Natural killer cell (primary cell): ENCODE measurements around the gene RBM20. TPM values are rescaled to one million over a fixed set of nuclear protein-coding genes. Genes with fewer than 3 reads are reported as not detected.

Experiments used
- ATAC-seq, 3 donors: fragments of 150-1000 bp in 2 of 3; fragments of 200-7000 bp in 1 of 3; cut with Tn5 transposase; 1 replicate in 1 of 3; 2 replicates in 2 of 3; pipeline ENCODE4 v1.10.0; 2021; ENCODE audit warnings: mild to moderate bottlenecking in 2 of 3, moderate library complexity in 2 of 3
- DNase-seq, 2 donors: peaks; one replicate each; pipeline versions ENCODE4 v3.0.0 to v3.0.0-alpha.2; 2013 to 2021; ENCODE audit warnings: mixed read lengths in 1 of 2
- H3K27ac ChIP-seq: one replicate; pipeline ENCODE4 v1.5.1; 2013; ENCODE audit warnings: mild to moderate bottlenecking, low read length
- H3K27me3 ChIP-seq: one replicate; pipeline ENCODE4 v1.6.1; 2013; ENCODE audit warnings: low read length; ENCODE audit not compliant: control insufficient read depth, insufficient read depth
- H3K36me3 ChIP-seq: one replicate; pipeline ENCODE4 v1.6.1; 2013; ENCODE audit warnings: low read length; ENCODE audit not compliant: control insufficient read depth, insufficient read depth
- H3K4me1 ChIP-seq: one replicate; pipeline ENCODE4 v1.6.1; 2013; ENCODE audit warnings: low read length; ENCODE audit not compliant: control insufficient read depth, insufficient read depth
- H3K4me3 ChIP-seq: one replicate; pipeline ENCODE4 v1.5.1; 2013; ENCODE audit warnings: low read length
- H3K9me3 ChIP-seq: one replicate; pipeline ENCODE4 v1.6.1; 2013; ENCODE audit warnings: low read length; ENCODE audit not compliant: control insufficient read depth, insufficient read depth
- H3K27ac Mint-ChIP-seq, 2 donors: one replicate each; pipeline ENCODE4 v1.8.0; 2022; ENCODE audit warnings: mild to moderate bottlenecking in 2 of 2, mixed read lengths in 2 of 2, moderate library complexity in 1 of 2
- H3K27me3 Mint-ChIP-seq, 2 donors: one replicate each; pipeline ENCODE4 v1.8.0; 2022; ENCODE audit warnings: low read depth in 2 of 2, mixed read lengths in 2 of 2
- H3K36me3 Mint-ChIP-seq: one replicate; pipeline ENCODE4 v1.8.0; 2022; ENCODE audit warnings: mixed read lengths
- H3K4me1 Mint-ChIP-seq, 2 donors: one replicate each; pipeline ENCODE4 v1.8.0; 2022; ENCODE audit warnings: mixed read lengths in 2 of 2
- H3K4me3 Mint-ChIP-seq: one replicate; pipeline ENCODE4 v1.8.0; 2022; ENCODE audit warnings: mild to moderate bottlenecking, moderate library complexity, mixed read lengths
- H3K9me3 Mint-ChIP-seq, 2 donors: one replicate each; pipeline ENCODE4 v1.8.0; 2022; ENCODE audit warnings: mixed read lengths in 2 of 2
- CTCF ChIP-seq: fragments of 200-600 bp; IDR thresholded peaks from one replicate; pipeline ENCODE4 v1.8.0; 2022; ENCODE audit warnings: antibody characterized with exemption
- WGBS: methylation state at CpG from one replicate; pipeline ENCODE4 v1.1.7; 2013; ENCODE audit warnings: missing lambda C conversion rate; ENCODE audit not compliant: insufficient coverage; 5-methylcytosine and 5-hydroxymethylcytosine counted together
- intact Hi-C: fragments of 100-400 bp; cut with micrococcal nuclease; formaldehyde crosslinking; loops from one replicate; pipeline ENCODE4 v1.14.2; 2022
- total RNA-seq, 4 donors: library from RNA; stranded (reverse); fragments of 120-200 nt in 1 of 4; gene quantifications; one replicate each; pipeline versions ENCODE4 v1.2.3 to v1.2.4, GENCODE V29; 2013 to 2022

Gene RBM20
- total RNA-seq, 3 donors from 2014 or later (not counting 1 experiment from before 2014, with no cell fraction given), result 0.35 TPM; not detected in 2

- WGBS, result 91% methylated on average over 4 of the region's 4 CpGs
- no peak overlapping the region for H3K27ac ChIP-seq
Measured at GRCh38 chr10:110758898-110759297, 114.8 kb downstream of the RBM20 start.

GRCh38 chr10:110759523-110759922 lies 115.4 kb downstream of the RBM20 start:
- WGBS, result 91% methylated on average over 4 of the region's 4 CpGs
- H3K4me1 ChIP-seq, result no peaks in the 10 kb centered on the region
- H3K36me3 ChIP-seq, result no peaks in the 10 kb centered on the region
- H3K36me3 Mint-ChIP-seq, result no peaks in the 10 kb centered on the region
- no peak overlapping the region for H3K4me3 Mint-ChIP-seq
- intact Hi-C loops, result no loop called here
- H3K27ac Mint-ChIP-seq, result no peak overlapping the region
- peaks cover 7 to 32% of the 10 kb centered on the region in 2 donors for H3K27me3 Mint-ChIP-seq
- ATAC-seq (no peak), DNase-seq (no peak)
- H3K4me3 ChIP-seq, result no peak overlapping the region
- no peaks in the 10 kb centered on the region for H3K9me3 Mint-ChIP-seq
- H3K27me3 ChIP-seq, result no peaks in the 10 kb centered on the region
- H3K27ac ChIP-seq, result no peak overlapping the region
- TF ChIP-seq CTCF, result no peak
- no peaks in the 10 kb centered on the region for H3K4me1 Mint-ChIP-seq
- H3K9me3 ChIP-seq, result no peaks in the 10 kb centered on the region

More at GRCh38 chr10:110758898-110759297, 114.8 kb downstream of the RBM20 start:
- ATAC-seq (no peak), DNase-seq (no peak)
- Mint-ChIP-seq H3K36me3 (no peaks in the 10 kb centered on the region), H3K27me3 (peaks cover 7 to 35% of the 10 kb centered on the region in 2 donors), H3K4me3 (no peak overlapping the region), H3K9me3 (no peaks in the 10 kb centered on the region), H3K4me1 (no peaks in the 10 kb centered on the region), H3K27ac (no peak overlapping the region)
- intact Hi-C loops, result no loop called here
- H3K4me3 ChIP-seq, result no peak overlapping the region
- H3K4me1 ChIP-seq, result no peaks in the 10 kb centered on the region
- no peaks in the 10 kb centered on the region for H3K27me3 ChIP-seq
- H3K36me3 ChIP-seq, result no peaks in the 10 kb centered on the region
- H3K9me3 ChIP-seq, result no peaks in the 10 kb centered on the region
- no peak for TF ChIP-seq CTCF

GRCh38 chr10:110762109-110762848 lies 118.1 kb downstream of the RBM20 start:
- intact Hi-C loops, result no loop called here
- Histone ChIP-seq H3K27me3 (no peaks in the 10 kb centered on the region), H3K36me3 (no peaks in the 10 kb centered on the region), H3K4me3 (no peak overlapping the region), H3K9me3 (no peaks in the 10 kb centered on the region), H3K27ac (no peak overlapping the region), H3K4me1 (no peaks in the 10 kb centered on the region)
- no peak overlapping the region for H3K4me3 Mint-ChIP-seq
- WGBS, result 89% methylated on average over 8 of the region's 8 CpGs
- H3K27me3 Mint-ChIP-seq, result peaks cover 11 to 35% of the 10 kb centered on the region in 2 donors
- ATAC-seq (no peak), DNase-seq (no peak)
- H3K9me3 Mint-ChIP-seq, result no peaks in the 10 kb centered on the region
- TF ChIP-seq CTCF, result no peak
- H3K36me3 Mint-ChIP-seq, result no peaks in the 10 kb centered on the region
- H3K4me1 Mint-ChIP-seq, result no peaks in the 10 kb centered on the region
- H3K27ac Mint-ChIP-seq, result no peak overlapping the region

- H3K4me3 ChIP-seq, result no peak overlapping the region
- Mint-ChIP-seq H3K27me3 (peaks cover 11 to 33% of the 10 kb centered on the region in 2 donors), H3K36me3 (no peaks in the 10 kb centered on the region), H3K4me1 (no peaks in the 10 kb centered on the region), H3K9me3 (no peaks in the 10 kb centered on the region), H3K27ac (no peak overlapping the region), H3K4me3 (no peak overlapping the region)
- no peak for TF ChIP-seq CTCF
- DNase-seq (no peak), ATAC-seq (no peak)
- 96% methylated on average over 5 of the region's 5 CpGs for WGBS
- H3K27me3 ChIP-seq, result no peaks in the 10 kb centered on the region
- H3K4me1 ChIP-seq, result no peaks in the 10 kb centered on the region
- intact Hi-C loops, result no loop called here
- H3K27ac ChIP-seq, result no peak overlapping the region
- H3K36me3 ChIP-seq, result no peaks in the 10 kb centered on the region
- no peaks in the 10 kb centered on the region for H3K9me3 ChIP-seq
Measured at GRCh38 chr10:110762849-110763211, 118.7 kb downstream of the RBM20 start.
